Transverse colon (tissue), 4 donors: ENCODE results near the gene PRR33. TPM values are rescaled to one million over a fixed set of nuclear protein-coding genes. Genes with fewer than 3 reads are reported as not detected.

Source experiments
- DNase-seq: peaks from one replicate; pipeline ENCODE4 v3.0.0-alpha.2; 2019
- H3K27ac ChIP-seq, 4 donors: fragments of 200-600 bp; sonication (generic); 2 replicates each; pipeline ENCODE4 v1.5.1; 2016 to 2018; ENCODE audit warnings: inconsistent platforms in 4 of 4
- H3K27me3 ChIP-seq: fragments of 200-600 bp; sonication (generic); 2 replicates; pipeline ENCODE4 v1.5.1; 2017; ENCODE audit warnings: inconsistent platforms
- H3K36me3 ChIP-seq, 4 donors: fragments of 200-600 bp; sonication (generic); 2 replicates each; pipeline ENCODE4 v1.5.1; 2017 to 2019; ENCODE audit warnings: inconsistent platforms in 4 of 4
- H3K4me1 ChIP-seq, 4 donors: fragments of 200-600 bp; sonication (generic); 2 replicates each; pipeline ENCODE4 v1.5.1; 2017 to 2020; ENCODE audit warnings: inconsistent platforms in 4 of 4
- H3K4me3 ChIP-seq, 4 donors: fragments of 200-600 bp; sonication (generic); 1 replicate in 1 of 4; 2 replicates in 3 of 4; pipeline versions ENCODE4 v1.5.1 to v1.6.1; 2017 to 2019; ENCODE audit warnings: inconsistent platforms in 4 of 4
- H3K9me3 ChIP-seq, 2 donors: fragments of 200-600 bp; sonication (generic); 2 replicates each; pipeline ENCODE4 v1.5.1; 2017 to 2019; ENCODE audit warnings: inconsistent platforms in 2 of 2
- CTCF ChIP-seq, 5 experiments: fragments of 200-600 bp in 3 of 5; fragments of 450-650 bp in 2 of 5; sonication (generic) in 3 of 5; IDR thresholded peaks; 1 replicate in 2 of 5; 2 replicates in 3 of 5; pipeline ENCODE4 v1.5.1; 2016 to 2017; ENCODE audit warnings: antibody characterized with exemption in 5 of 5, inconsistent platforms in 3 of 5, mild to moderate bottlenecking in 2 of 5, moderate library complexity in 1 of 5
- EP300 ChIP-seq: sonication (generic); formaldehyde crosslinking; IDR thresholded peaks from one replicate; pipeline ENCODE4 v1.6.1; 2017; ENCODE audit warnings: antibody characterized with exemption, low read depth
- POLR2A ChIP-seq: fragments of 450-650 bp; IDR thresholded peaks from one replicate; pipeline ENCODE4 v1.6.1; 2016; ENCODE audit warnings: antibody characterized with exemption, mild to moderate bottlenecking, moderate library complexity
- POLR2AphosphoS5 ChIP-seq, 3 donors: sonication (generic); formaldehyde crosslinking; IDR thresholded peaks; one replicate each; pipeline ENCODE4 v1.6.1; 2016; ENCODE audit warnings: antibody characterized with exemption in 3 of 3
- WGBS, 2 donors: methylation state at CpG; one replicate each; pipeline ENCODE4 v1.1.5; 2018; ENCODE audit warnings: low coverage in 1 of 2; 5-methylcytosine and 5-hydroxymethylcytosine counted together
- in situ Hi-C, 4 donors: fragments of 200-750 bp; cut with MboI; loops; one replicate each; pipeline versions ENCODE4 v1.15.0 to v1.15.1; 2017; ENCODE audit warnings: low sequenced_read_pairs in 3 of 4, low pct_ligation_motif_present in 1 of 4, low pct_unique_long_range_greater_than_20kb in 1 of 4
- intact Hi-C: fragments of 100-400 bp; cut with DNase I; formaldehyde crosslinking; loops from one replicate; pipeline ENCODE4 v1.15.1; 2023; ENCODE audit warnings: low total_unique reads
- total RNA-seq, 4 donors: library from RNA; depleted of rRNA; stranded (reverse); fragments of >200 nt; gene quantifications; one replicate each; pipeline ENCODE4 v1.1.0, GENCODE V29; 2016

The PRR33 gene
- total RNA-seq, 4 donors from 2014 or later: not detected

DNA sequence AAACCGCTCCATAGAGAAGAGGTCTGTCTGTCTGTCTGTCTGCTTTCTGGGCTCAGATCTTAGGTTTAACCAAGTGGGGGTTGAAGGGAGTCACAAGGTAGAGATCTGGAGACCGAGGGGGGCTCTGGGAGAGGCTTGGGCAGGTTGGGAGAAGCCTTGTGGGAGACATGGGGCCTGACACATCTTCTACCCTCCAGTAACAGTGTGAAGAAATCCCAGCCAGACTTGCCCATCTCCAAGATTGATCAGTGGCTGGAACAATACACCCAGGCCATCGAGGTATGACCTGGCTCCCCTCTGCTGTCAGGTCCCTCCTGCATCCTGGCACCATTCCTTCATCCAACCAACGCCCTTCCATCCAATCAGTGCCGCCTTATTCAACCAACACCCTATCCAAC, 7.4 kb downstream of the PRR33 start:
- DNase-seq: no peak
- H3K4me1 ChIP-seq: peaks cover 0 to 33% (median 8%) of the 10 kb centered on the region in 4 donors
- in situ Hi-C loops: no loop called here
- no peak overlapping the region for H3K27ac ChIP-seq
- no peak overlapping the region for H3K4me3 ChIP-seq
- no peaks in the 10 kb centered on the region for H3K36me3 ChIP-seq
- WGBS, 2 donors: 92 to 93% methylated on average over 3 to 5 of the region's 5 CpGs
- TF ChIP-seq CTCF (IDR thresholded peaks at IDR 0.05) (no peak), POLR2A (no peak), POLR2AphosphoS5 (IDR thresholded peaks at IDR 0.05) (no peak), EP300 (no peak)
- H3K27me3 ChIP-seq: no peaks in the 10 kb centered on the region
- intact Hi-C loops: loop anchor here (5.0 kb wide), 1 partner anchor 923 kb away; no protein-coding TSS in a partner anchor
- no peaks in the 10 kb centered on the region for H3K9me3 ChIP-seq

- TF ChIP-seq CTCF (IDR thresholded peaks at IDR 0.05) (no peak), POLR2AphosphoS5 (IDR thresholded peaks at IDR 0.05) (no peak), POLR2A (no peak), EP300 (no peak)
- intact Hi-C loops: loop anchor here (5.0 kb wide), 1 partner anchor 924 kb away; no protein-coding TSS in a partner anchor
- Histone ChIP-seq H3K9me3 (no peaks in the 10 kb centered on the region), H3K4me3 (no peak overlapping the region), H3K27ac (no peak overlapping the region), H3K36me3 (no peaks in the 10 kb centered on the region), H3K4me1 (peaks cover 0 to 29% (median 8%) of the 10 kb centered on the region in 4 donors), H3K27me3 (no peaks in the 10 kb centered on the region)
- DNase-seq: no peak
- in situ Hi-C loops: no loop called here
- 94 to 100% methylated on average over 3 to 14 of the region's 14 CpGs for WGBS, 2 donors
Observed at GRCh38 chr11:1883346-1884302, 8.1 kb downstream of the PRR33 start.

- in situ Hi-C loops (no loop called here), intact Hi-C loops (loop anchor here (5.0 kb wide), 1 partner anchor 925 kb away; no protein-coding TSS in a partner anchor)
- Histone ChIP-seq H3K4me3 (no peak overlapping the region), H3K9me3 (no peaks in the 10 kb centered on the region), H3K27ac (peak overlapping the region; percentile 60 to 74 (median 67)), H3K27me3 (no peaks in the 10 kb centered on the region), H3K36me3 (no peaks in the 10 kb centered on the region), H3K4me1 (peaks cover 0 to 38% (median 10%) of the 10 kb centered on the region in 4 donors)
- TF ChIP-seq CTCF (IDR thresholded peaks at IDR 0.05): peak; percentile 84 to 94 (median 87)
- no peak for TF ChIP-seq POLR2A
- DNase-seq: peak; percentile 80
- WGBS, 2 donors: 45% methylated on average over 16 of the region's 23 CpGs; no CpG with 5 or more reads in 1 of the 2 donors
Observed at GRCh38 chr11:1882265-1883238, 9.1 kb downstream of the PRR33 start.
